ENCODE results near the gene AGBL1.

DNA sequence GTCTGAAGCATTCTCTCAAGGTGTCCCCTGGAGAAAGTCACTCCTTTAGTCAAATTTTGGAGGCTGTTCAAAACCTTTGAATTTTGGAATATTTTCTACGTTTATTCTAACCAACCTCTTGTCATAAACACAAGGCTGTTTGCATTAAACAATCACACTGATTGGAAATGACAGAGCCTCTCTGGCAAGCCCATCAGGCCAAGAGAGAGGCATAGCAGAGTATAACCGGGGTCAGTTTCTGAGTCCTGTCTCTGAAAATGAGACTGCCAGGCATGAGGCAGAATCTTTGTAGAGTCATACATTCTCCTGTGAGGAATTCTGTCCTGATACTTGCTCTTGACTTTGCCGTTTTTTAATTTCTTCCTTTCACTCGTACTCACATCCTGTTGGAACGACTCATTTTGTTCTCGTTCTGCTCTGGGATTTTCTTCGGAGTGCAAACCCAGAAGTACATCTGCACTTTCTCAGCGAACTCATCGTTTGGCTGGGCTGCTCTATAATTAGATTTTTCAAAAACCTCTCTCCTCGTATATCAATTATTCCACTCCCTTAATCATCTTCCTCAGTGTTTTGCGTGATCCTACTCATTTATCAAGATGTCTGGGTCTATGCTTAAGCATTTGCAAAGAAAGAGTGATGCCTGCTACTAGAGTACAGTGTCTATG, 114.2 kb downstream of the AGBL1 start:
- TF ChIP-seq, protein P1, sequence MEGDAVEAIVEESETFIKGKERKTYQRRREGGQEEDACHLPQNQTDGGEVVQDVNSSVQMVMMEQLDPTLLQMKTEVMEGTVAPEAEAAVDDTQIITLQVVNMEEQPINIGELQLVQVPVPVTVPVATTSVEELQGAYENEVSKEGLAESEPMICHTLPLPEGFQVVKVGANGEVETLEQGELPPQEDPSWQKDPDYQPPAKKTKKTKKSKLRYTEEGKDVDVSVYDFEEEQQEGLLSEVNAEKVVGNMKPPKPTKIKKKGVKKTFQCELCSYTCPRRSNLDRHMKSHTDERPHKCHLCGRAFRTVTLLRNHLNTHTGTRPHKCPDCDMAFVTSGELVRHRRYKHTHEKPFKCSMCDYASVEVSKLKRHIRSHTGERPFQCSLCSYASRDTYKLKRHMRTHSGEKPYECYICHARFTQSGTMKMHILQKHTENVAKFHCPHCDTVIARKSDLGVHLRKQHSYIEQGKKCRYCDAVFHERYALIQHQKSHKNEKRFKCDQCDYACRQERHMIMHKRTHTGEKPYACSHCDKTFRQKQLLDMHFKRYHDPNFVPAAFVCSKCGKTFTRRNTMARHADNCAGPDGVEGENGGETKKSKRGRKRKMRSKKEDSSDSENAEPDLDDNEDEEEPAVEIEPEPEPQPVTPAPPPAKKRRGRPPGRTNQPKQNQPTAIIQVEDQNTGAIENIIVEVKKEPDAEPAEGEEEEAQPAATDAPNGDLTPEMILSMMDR (IDR thresholded peaks at IDR 0.05), result no peak
- no peak for TF ChIP-seq POLR2A (IDR thresholded peaks at IDR 0.05)

Measured in right lobe of liver (tissue), 4 donors.